ENCODE measurements around the gene RASGRF2.

DNA sequence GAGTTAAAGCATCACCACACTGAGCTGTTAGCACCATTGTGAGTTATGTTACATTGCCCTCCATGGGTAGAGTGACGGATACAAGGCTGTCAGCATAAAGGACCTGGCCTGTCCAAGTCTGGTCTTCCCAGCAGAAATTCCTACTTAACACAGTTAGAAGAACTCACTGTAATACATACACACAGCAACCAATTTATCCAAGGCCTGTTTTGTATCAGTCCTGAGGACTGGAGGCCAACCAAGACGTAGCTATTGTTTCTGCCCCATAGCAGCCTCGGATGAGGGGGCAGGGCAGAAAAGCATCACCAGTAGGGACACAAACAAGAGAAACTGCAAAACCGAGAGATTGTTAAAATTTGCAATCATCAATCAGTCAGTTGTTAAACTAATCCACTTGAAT, 206.9 kb downstream of the RASGRF2 start:
- TF ChIP-seq FOS (IDR thresholded peaks at IDR 0.05; ENCODE audit: extremely low read depth, insufficient read length) (no peak), MYC (IDR thresholded peaks at IDR 0.05; ENCODE audit: low read depth, low read length) (no peak), MYC (CRISPR knock-in tag; IDR thresholded peaks at IDR 0.05; ENCODE audit: borderline replicate concordance, low read depth) (no peak)
- TF ChIP-seq, protein P1, sequence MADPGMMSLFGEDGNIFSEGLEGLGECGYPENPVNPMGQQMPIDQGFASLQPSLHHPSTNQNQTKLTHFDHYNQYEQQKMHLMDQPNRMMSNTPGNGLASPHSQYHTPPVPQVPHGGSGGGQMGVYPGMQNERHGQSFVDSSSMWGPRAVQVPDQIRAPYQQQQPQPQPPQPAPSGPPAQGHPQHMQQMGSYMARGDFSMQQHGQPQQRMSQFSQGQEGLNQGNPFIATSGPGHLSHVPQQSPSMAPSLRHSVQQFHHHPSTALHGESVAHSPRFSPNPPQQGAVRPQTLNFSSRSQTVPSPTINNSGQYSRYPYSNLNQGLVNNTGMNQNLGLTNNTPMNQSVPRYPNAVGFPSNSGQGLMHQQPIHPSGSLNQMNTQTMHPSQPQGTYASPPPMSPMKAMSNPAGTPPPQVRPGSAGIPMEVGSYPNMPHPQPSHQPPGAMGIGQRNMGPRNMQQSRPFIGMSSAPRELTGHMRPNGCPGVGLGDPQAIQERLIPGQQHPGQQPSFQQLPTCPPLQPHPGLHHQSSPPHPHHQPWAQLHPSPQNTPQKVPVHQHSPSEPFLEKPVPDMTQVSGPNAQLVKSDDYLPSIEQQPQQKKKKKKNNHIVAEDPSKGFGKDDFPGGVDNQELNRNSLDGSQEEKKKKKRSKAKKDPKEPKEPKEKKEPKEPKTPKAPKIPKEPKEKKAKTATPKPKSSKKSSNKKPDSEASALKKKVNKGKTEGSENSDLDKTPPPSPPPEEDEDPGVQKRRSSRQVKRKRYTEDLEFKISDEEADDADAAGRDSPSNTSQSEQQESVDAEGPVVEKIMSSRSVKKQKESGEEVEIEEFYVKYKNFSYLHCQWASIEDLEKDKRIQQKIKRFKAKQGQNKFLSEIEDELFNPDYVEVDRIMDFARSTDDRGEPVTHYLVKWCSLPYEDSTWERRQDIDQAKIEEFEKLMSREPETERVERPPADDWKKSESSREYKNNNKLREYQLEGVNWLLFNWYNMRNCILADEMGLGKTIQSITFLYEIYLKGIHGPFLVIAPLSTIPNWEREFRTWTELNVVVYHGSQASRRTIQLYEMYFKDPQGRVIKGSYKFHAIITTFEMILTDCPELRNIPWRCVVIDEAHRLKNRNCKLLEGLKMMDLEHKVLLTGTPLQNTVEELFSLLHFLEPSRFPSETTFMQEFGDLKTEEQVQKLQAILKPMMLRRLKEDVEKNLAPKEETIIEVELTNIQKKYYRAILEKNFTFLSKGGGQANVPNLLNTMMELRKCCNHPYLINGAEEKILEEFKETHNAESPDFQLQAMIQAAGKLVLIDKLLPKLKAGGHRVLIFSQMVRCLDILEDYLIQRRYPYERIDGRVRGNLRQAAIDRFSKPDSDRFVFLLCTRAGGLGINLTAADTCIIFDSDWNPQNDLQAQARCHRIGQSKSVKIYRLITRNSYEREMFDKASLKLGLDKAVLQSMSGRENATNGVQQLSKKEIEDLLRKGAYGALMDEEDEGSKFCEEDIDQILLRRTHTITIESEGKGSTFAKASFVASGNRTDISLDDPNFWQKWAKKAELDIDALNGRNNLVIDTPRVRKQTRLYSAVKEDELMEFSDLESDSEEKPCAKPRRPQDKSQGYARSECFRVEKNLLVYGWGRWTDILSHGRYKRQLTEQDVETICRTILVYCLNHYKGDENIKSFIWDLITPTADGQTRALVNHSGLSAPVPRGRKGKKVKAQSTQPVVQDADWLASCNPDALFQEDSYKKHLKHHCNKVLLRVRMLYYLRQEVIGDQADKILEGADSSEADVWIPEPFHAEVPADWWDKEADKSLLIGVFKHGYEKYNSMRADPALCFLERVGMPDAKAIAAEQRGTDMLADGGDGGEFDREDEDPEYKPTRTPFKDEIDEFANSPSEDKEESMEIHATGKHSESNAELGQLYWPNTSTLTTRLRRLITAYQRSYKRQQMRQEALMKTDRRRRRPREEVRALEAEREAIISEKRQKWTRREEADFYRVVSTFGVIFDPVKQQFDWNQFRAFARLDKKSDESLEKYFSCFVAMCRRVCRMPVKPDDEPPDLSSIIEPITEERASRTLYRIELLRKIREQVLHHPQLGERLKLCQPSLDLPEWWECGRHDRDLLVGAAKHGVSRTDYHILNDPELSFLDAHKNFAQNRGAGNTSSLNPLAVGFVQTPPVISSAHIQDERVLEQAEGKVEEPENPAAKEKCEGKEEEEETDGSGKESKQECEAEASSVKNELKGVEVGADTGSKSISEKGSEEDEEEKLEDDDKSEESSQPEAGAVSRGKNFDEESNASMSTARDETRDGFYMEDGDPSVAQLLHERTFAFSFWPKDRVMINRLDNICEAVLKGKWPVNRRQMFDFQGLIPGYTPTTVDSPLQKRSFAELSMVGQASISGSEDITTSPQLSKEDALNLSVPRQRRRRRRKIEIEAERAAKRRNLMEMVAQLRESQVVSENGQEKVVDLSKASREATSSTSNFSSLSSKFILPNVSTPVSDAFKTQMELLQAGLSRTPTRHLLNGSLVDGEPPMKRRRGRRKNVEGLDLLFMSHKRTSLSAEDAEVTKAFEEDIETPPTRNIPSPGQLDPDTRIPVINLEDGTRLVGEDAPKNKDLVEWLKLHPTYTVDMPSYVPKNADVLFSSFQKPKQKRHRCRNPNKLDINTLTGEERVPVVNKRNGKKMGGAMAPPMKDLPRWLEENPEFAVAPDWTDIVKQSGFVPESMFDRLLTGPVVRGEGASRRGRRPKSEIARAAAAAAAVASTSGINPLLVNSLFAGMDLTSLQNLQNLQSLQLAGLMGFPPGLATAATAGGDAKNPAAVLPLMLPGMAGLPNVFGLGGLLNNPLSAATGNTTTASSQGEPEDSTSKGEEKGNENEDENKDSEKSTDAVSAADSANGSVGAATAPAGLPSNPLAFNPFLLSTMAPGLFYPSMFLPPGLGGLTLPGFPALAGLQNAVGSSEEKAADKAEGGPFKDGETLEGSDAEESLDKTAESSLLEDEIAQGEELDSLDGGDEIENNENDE (IDR thresholded peaks at IDR 0.05; ENCODE audit: low read depth, low read length), result no peak

Data from K562 (cell line).